GM19238 (cell line): ENCODE measurements around the gene FRMD4A.
A peak's percentile ranks its signal among the peaks of the same experiment; 100 is the strongest.

ENCODE experiments used
- DNase-seq: peaks from one replicate; pipeline ENCODE4 v3.0.0; 2011; ENCODE audit warnings: low spot score; ENCODE audit not compliant: insufficient read length

FRMD4A gene

GRCh38 chr10:13765641-13766341, 564.9 kb downstream of the FRMD4A start:
- peak; percentile 19 for DNase-seq

GRCh38 chr10:13761490-13762091, 569.1 kb downstream of the FRMD4A start:
- no peak for DNase-seq

GRCh38 chr10:13759168-13759567, 571.6 kb downstream of the FRMD4A start:
- DNase-seq = no peak

GRCh38 chr10:13758756-13759155, 572.0 kb downstream of the FRMD4A start:
- no peak for DNase-seq

GRCh38 chr10:13758312-13758711, 572.4 kb downstream of the FRMD4A start:
- no peak for DNase-seq

GRCh38 chr10:13754277-13754676, 576.4 kb downstream of the FRMD4A start:
- no peak for DNase-seq

GRCh38 chr10:13751191-13751764, 579.4 kb downstream of the FRMD4A start:
- no peak for DNase-seq

- DNase-seq = no peak
These were observed 580.2 kb downstream of the FRMD4A start for GRCh38 chr10:13750299-13751190.

- DNase-seq = no peak
These were observed 585.5 kb downstream of the FRMD4A start for GRCh38 chr10:13745271-13745670.

- DNase-seq = no peak
These were observed 586.8 kb downstream of the FRMD4A start for GRCh38 chr10:13743963-13744362.

- peak; percentile 34 for DNase-seq
These were observed 587.5 kb downstream of the FRMD4A start for GRCh38 chr10:13743101-13743693.

- DNase-seq = no peak
These were observed 589.3 kb downstream of the FRMD4A start for GRCh38 chr10:13741438-13741837.

- no peak for DNase-seq
These were observed 590.3 kb downstream of the FRMD4A start for GRCh38 chr10:13740461-13740860.

- no peak for DNase-seq
These were observed 591.5 kb downstream of the FRMD4A start for GRCh38 chr10:13739183-13739582.

- no peak for DNase-seq
These were observed 594.2 kb downstream of the FRMD4A start for GRCh38 chr10:13736506-13736905.

GRCh38 chr10:13734151-13734550, 596.6 kb downstream of the FRMD4A start:
- no peak for DNase-seq

GRCh38 chr10:13733071-13733470, 597.7 kb downstream of the FRMD4A start:
- DNase-seq = no peak

- DNase-seq = no peak
These were observed 598.3 kb downstream of the FRMD4A start for GRCh38 chr10:13732465-13732881.

GRCh38 chr10:13731799-13732198, 598.9 kb downstream of the FRMD4A start:
- no peak for DNase-seq

GRCh38 chr10:13730956-13731355, 599.8 kb downstream of the FRMD4A start:
- DNase-seq = no peak

- DNase-seq = no peak
These were observed 600.4 kb downstream of the FRMD4A start for GRCh38 chr10:13730306-13730652.
